ENCODE data around the gene BBLN.

GRCh38 chr9:128188209-128188608 is 28.1 kb downstream of the BBLN start:
- TF ChIP-seq FOXM1 (IDR thresholded peaks at IDR 0.05; ENCODE audit: borderline replicate concordance) (no peak), CTBP1 (IDR thresholded peaks at IDR 0.05; ENCODE audit: borderline replicate concordance) (no peak), ARNT (IDR thresholded peaks at IDR 0.05) (no peak)
